Measurements from ENCODE around the gene RAB40C.

- TF ChIP-seq POLR2AphosphoS5 (IDR thresholded peaks at IDR 0.05; ENCODE audit: low read depth, low read length) (no peak), POLR2A (IDR thresholded peaks at IDR 0.05; ENCODE audit: low read depth, low read length) (no peak), TAF1 (IDR thresholded peaks at IDR 0.05; ENCODE audit: borderline replicate concordance, low read depth, low read length) (no peak)
These were observed 44.3 kb downstream of the RAB40C start for GRCh38 chr16:634051-634670.
